Adrenal gland (tissue), 5 donors: ENCODE results near the gene HAPSTR1.

Source experiments
- CTCF ChIP-seq, 6 experiments: fragments of 450-650 bp in 4 of 6; fragments of 200-600 bp in 2 of 6; sonication (generic) in 1 of 6; IDR thresholded peaks; 1 replicate in 5 of 6; 2 replicates in 1 of 6; pipeline versions ENCODE4 v1.5.1 to v1.8.0; 2016 to 2021; ENCODE audit warnings: antibody characterized with exemption in 6 of 6, mild to moderate bottlenecking in 2 of 6, moderate library complexity in 1 of 6
- POLR2A ChIP-seq, 2 donors: fragments of 450-650 bp; IDR thresholded peaks; one replicate each; pipeline ENCODE4 v1.6.1; 2017; ENCODE audit warnings: antibody characterized with exemption in 2 of 2, mild to moderate bottlenecking in 2 of 2, moderate library complexity in 1 of 2
- donor health status: DM: no; HTN: no; CAD: no.

GRCh38 chr16:9082422-9082821, 9.0 kb upstream of the HAPSTR1 start:
- TF ChIP-seq CTCF (IDR thresholded peaks at IDR 0.05) (no peak), POLR2A (IDR thresholded peaks at IDR 0.05) (no peak)
